ENCODE data around the gene PTK6.

DNA sequence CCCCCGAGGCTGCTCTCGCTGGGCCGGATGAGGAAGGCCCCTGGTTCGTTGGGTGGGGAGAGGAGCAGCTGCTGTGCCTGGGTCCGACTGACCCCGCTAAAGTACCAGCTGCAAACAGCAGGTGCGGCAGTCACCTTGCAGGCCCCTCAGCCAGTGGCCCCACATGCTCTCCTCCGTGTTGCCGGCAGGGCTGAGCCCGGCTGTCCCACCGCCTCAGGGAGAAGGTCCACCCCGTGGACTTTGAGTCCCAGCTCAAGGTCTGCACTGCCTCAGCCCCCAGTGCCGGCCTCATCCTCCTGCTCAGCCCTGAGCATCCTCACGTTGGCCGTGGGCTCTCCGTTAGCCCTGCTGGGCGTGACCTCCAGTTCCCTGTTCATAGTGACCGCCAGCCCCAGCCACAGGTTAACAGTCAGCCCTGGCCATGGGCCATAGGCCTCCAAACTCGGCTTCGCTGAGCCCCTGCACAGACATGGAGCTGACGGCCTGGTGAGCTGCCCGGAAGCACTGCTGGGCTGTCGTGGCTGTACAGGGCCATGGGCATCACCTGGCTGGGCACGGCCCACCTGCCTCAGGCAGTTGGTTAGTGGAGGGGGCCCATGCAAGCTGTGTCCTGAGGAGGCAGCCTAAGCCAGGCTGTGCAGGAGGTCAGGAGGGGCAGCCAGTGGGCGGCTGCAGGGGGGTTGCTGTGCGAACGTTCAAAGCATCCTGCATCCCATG lies 7.2 kb upstream of the PTK6 start:
- TF ChIP-seq, protein P1, sequence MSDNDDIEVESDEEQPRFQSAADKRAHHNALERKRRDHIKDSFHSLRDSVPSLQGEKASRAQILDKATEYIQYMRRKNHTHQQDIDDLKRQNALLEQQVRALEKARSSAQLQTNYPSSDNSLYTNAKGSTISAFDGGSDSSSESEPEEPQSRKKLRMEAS (IDR thresholded peaks at IDR 0.05) = no peak
- no peak for TF ChIP-seq RAD21 (IDR thresholded peaks at IDR 0.05; ENCODE audit: low read depth)
- no peak for TF ChIP-seq EZH2 (IDR thresholded peaks at IDR 0.05)
- no peak for TF ChIP-seq JUND (IDR thresholded peaks at IDR 0.05)
- no peak for TF ChIP-seq EGR1 (IDR thresholded peaks at IDR 0.05; ENCODE audit: low read depth)
- no peak for TF ChIP-seq ELF1 (IDR thresholded peaks at IDR 0.05; ENCODE audit: borderline replicate concordance, low read depth)
- TF ChIP-seq, protein P2, sequence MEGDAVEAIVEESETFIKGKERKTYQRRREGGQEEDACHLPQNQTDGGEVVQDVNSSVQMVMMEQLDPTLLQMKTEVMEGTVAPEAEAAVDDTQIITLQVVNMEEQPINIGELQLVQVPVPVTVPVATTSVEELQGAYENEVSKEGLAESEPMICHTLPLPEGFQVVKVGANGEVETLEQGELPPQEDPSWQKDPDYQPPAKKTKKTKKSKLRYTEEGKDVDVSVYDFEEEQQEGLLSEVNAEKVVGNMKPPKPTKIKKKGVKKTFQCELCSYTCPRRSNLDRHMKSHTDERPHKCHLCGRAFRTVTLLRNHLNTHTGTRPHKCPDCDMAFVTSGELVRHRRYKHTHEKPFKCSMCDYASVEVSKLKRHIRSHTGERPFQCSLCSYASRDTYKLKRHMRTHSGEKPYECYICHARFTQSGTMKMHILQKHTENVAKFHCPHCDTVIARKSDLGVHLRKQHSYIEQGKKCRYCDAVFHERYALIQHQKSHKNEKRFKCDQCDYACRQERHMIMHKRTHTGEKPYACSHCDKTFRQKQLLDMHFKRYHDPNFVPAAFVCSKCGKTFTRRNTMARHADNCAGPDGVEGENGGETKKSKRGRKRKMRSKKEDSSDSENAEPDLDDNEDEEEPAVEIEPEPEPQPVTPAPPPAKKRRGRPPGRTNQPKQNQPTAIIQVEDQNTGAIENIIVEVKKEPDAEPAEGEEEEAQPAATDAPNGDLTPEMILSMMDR (IDR thresholded peaks at IDR 0.05 in 2 of 3, conservative IDR thresholded peaks at IDR 0.05 in 1 of 3; ENCODE audit: borderline replicate concordance in 1 of 3, insufficient read depth in 1 of 3, low read depth in 2 of 3, low read length in 2 of 3) = no peak
- TF ChIP-seq, protein P3, sequence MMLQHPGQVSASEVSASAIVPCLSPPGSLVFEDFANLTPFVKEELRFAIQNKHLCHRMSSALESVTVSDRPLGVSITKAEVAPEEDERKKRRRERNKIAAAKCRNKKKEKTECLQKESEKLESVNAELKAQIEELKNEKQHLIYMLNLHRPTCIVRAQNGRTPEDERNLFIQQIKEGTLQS (IDR thresholded peaks at IDR 0.05) = no peak
- no peak for TF ChIP-seq POLR2A (IDR thresholded peaks at IDR 0.05; ENCODE audit: borderline replicate concordance, extremely low read depth, insufficient read depth, insufficient read length)
- TF ChIP-seq YY1 (IDR thresholded peaks at IDR 0.05; ENCODE audit: extremely low read depth, insufficient replicate concordance, low read depth, low read length) = no peak
- TF ChIP-seq CEBPB (IDR thresholded peaks at IDR 0.05; ENCODE audit: low read depth) = no peak
- TF ChIP-seq EZH2phosphoT487 (IDR thresholded peaks at IDR 0.05; ENCODE audit: borderline replicate concordance) = no peak

Measured in HCT116 (cell line).